Measurements from ENCODE around the gene EGFL7.

- TF ChIP-seq CTCF (IDR thresholded peaks at IDR 0.05) (no peak), POLR2AphosphoS5 (IDR thresholded peaks at IDR 0.05; ENCODE audit: insufficient read depth in 1 of 2, low read depth in 1 of 2) (no peak)
Observed at GRCh38 chr9:136626066-136626725, 36.5 kb upstream of the EGFL7 start.

Data from vagina (tissue), 2 donors.